Uterus (tissue), 2 donors: ENCODE data around the gene NPAS4.

Experiments used
- CTCF ChIP-seq, 4 experiments: fragments of 200-600 bp in 2 of 4; fragments of 450-650 bp in 2 of 4; sonication (generic) in 2 of 4; IDR thresholded peaks; one replicate each; pipeline ENCODE4 v1.5.1; 2016 to 2019; ENCODE audit warnings: antibody characterized with exemption in 4 of 4, mild to moderate bottlenecking in 2 of 4, moderate library complexity in 1 of 4
- POLR2A ChIP-seq, 2 donors: fragments of 450-650 bp; IDR thresholded peaks; one replicate each; pipeline ENCODE4 v1.6.1; 2016; ENCODE audit warnings: antibody characterized with exemption in 2 of 2, mild to moderate bottlenecking in 1 of 2, moderate library complexity in 1 of 2

GRCh38 chr11:66410191-66410590 is 10.6 kb upstream of the NPAS4 start:
- TF ChIP-seq CTCF (IDR thresholded peaks at IDR 0.05) (no peak), POLR2A (IDR thresholded peaks at IDR 0.05) (no peak)
